ENCODE results near the gene MAGEF1.

GRCh38 chr3:184728010-184728527 is 16.2 kb upstream of the MAGEF1 start:
- TF ChIP-seq CTCF (IDR thresholded peaks at IDR 0.05), result no peak
- no peak for TF ChIP-seq POLR2A (IDR thresholded peaks at IDR 0.05)
